OCI-LY3 (cell line): Measurements from ENCODE around the gene SETBP1.

Experiments used
- H2AFZ ChIP-seq: fragments of 200-600, 300-600 bp; shearing (Covaris generic); 2 replicates; pipeline ENCODE4 v1.6.0; 2014; ENCODE audit warnings: antibody characterized with exemption, low read depth, low read length
- H3K27ac ChIP-seq: fragments of 200-600, 300-600 bp; sonication (generic); 2 replicates; pipeline ENCODE4 v1.5.1; 2014; ENCODE audit warnings: mild to moderate bottlenecking, low read length, moderate library complexity, mixed read lengths
- H3K27me3 ChIP-seq: fragments of 200-600, 300-600 bp; sonication (generic); 2 replicates; pipeline ENCODE4 v1.6.1; 2014; ENCODE audit warnings: low read depth, low read length, mixed read lengths
- H3K36me3 ChIP-seq: fragments of 200-600, 300-600 bp; sonication (generic); replicated peaks from 2 replicates; pipeline ENCODE3; 2014; ENCODE audit warnings: low read depth, low read length, mixed read lengths
- H3K4me1 ChIP-seq: fragments of 300-600, 200-600 bp; sonication (generic); 2 replicates; pipeline ENCODE4 v1.6.1; 2014; ENCODE audit warnings: low read length, mixed read lengths
- H3K4me2 ChIP-seq: fragments of 200-600, 300-600 bp; sonication (generic); 2 replicates; pipeline ENCODE4 v1.6.1; 2014; ENCODE audit warnings: low read length, mixed read lengths
- H3K4me3 ChIP-seq: fragments of 300-600, 200-600 bp; sonication (generic); 2 replicates; pipeline ENCODE4 v1.5.1; 2014; ENCODE audit warnings: antibody characterized with exemption, mild to moderate bottlenecking, low read length, moderate library complexity
- H3K79me2 ChIP-seq: fragments of 300-600, 200-600 bp; shearing (Covaris generic); 2 replicates; pipeline ENCODE4 v1.6.1; 2014; ENCODE audit warnings: mild to moderate bottlenecking, low read length, mixed read lengths
- H3K9ac ChIP-seq: fragments of 300-600, 200-600 bp; shearing (Covaris generic); 2 replicates; pipeline ENCODE4 v1.6.0; 2014; ENCODE audit warnings: mild to moderate bottlenecking, low read length, moderate library complexity
- H3K9me3 ChIP-seq: fragments of 200-600, 300-600 bp; shearing (Covaris generic); 2 replicates; pipeline ENCODE4 v1.6.1; 2014; ENCODE audit warnings: low read length, mixed read lengths; ENCODE audit not compliant: insufficient read depth
- H4K20me1 ChIP-seq: fragments of 200-600, 300-600 bp; sonication (generic); 2 replicates; pipeline ENCODE4 v1.6.1; 2016; ENCODE audit warnings: low read length, mixed read lengths; ENCODE audit not compliant: insufficient read depth
- CTCF ChIP-seq: fragments of 200-600, 300-600 bp; sonication (generic); IDR thresholded peaks from 2 replicates; pipeline ENCODE4 v1.5.1; 2014; ENCODE audit warnings: antibody characterized with exemption, low read length, low read depth
- EZH2phosphoT487 ChIP-seq: fragments of 200-600 bp; shearing (Covaris generic); IDR thresholded peaks from 2 replicates; pipeline ENCODE4 v1.6.1; 2018; ENCODE audit warnings: antibody characterized with exemption, mixed run types, low read depth

The SETBP1 gene

GRCh38 chr18:44918142-44918476, 237.4 kb downstream of the SETBP1 start:
- H3K4me3 ChIP-seq = no peak overlapping the region
- H3K4me2 ChIP-seq = no peak overlapping the region
- no peak overlapping the region for H2AFZ ChIP-seq
- no peak overlapping the region for H3K9ac ChIP-seq
- H4K20me1 ChIP-seq = no peaks in the 10 kb centered on the region
- no peaks in the 10 kb centered on the region for H3K79me2 ChIP-seq
- H3K27me3 ChIP-seq = no peaks in the 10 kb centered on the region
- H3K9me3 ChIP-seq = no peaks in the 10 kb centered on the region
- TF ChIP-seq EZH2phosphoT487 (no peak), CTCF (no peak)
- H3K27ac ChIP-seq = no peak overlapping the region
- H3K4me1 ChIP-seq = peaks cover 5% of the 10 kb centered on the region
- H3K36me3 ChIP-seq = no peaks in the 10 kb centered on the region

GRCh38 chr18:44920441-44920840, 239.8 kb downstream of the SETBP1 start:
- Histone ChIP-seq H3K27ac (no peak overlapping the region), H3K9ac (no peak overlapping the region), H3K9me3 (no peaks in the 10 kb centered on the region), H3K27me3 (no peaks in the 10 kb centered on the region), H4K20me1 (no peaks in the 10 kb centered on the region), H3K4me2 (no peak overlapping the region), H3K36me3 (no peaks in the 10 kb centered on the region), H3K4me3 (no peak overlapping the region), H3K4me1 (no peaks in the 10 kb centered on the region), H3K79me2 (no peaks in the 10 kb centered on the region), H2AFZ (no peak overlapping the region)
- TF ChIP-seq CTCF = no peak
- TF ChIP-seq EZH2phosphoT487 = no peak

- H3K27ac ChIP-seq = no peak overlapping the region
- no peaks in the 10 kb centered on the region for H4K20me1 ChIP-seq
- no peaks in the 10 kb centered on the region for H3K36me3 ChIP-seq
- no peaks in the 10 kb centered on the region for H3K27me3 ChIP-seq
- no peaks in the 10 kb centered on the region for H3K9me3 ChIP-seq
- H3K79me2 ChIP-seq = no peaks in the 10 kb centered on the region
- H3K4me2 ChIP-seq = no peak overlapping the region
- H2AFZ ChIP-seq = no peak overlapping the region
- no peak for TF ChIP-seq EZH2phosphoT487
- TF ChIP-seq CTCF = no peak
- H3K4me1 ChIP-seq = no peaks in the 10 kb centered on the region
- no peak overlapping the region for H3K9ac ChIP-seq
- no peak overlapping the region for H3K4me3 ChIP-seq
Observed at GRCh38 chr18:44921974-44922373, 241.3 kb downstream of the SETBP1 start.

GRCh38 chr18:44922968-44923367, 242.3 kb downstream of the SETBP1 start:
- TF ChIP-seq EZH2phosphoT487 = no peak
- TF ChIP-seq CTCF = no peak
- Histone ChIP-seq H2AFZ (no peak overlapping the region), H3K79me2 (no peaks in the 10 kb centered on the region), H3K9me3 (no peaks in the 10 kb centered on the region), H3K9ac (no peak overlapping the region), H3K4me1 (no peaks in the 10 kb centered on the region), H3K27ac (no peak overlapping the region), H3K36me3 (no peaks in the 10 kb centered on the region), H4K20me1 (no peaks in the 10 kb centered on the region), H3K4me3 (no peak overlapping the region), H3K27me3 (no peaks in the 10 kb centered on the region), H3K4me2 (no peak overlapping the region)
